HG03457 (cell line): ENCODE data around the gene CENPH.
"Not testable (repeated sequence)": the region's sequence is repeated elsewhere in the genome, so short reads cannot be mapped to it uniquely, and the experiment has no call there.

Experiments used
- ATAC-seq: cut with Tn5 transposase; IDR thresholded peaks from one replicate; pipeline ENCODE4 v1.9.1; 2021; ENCODE audit warnings: moderate number of reproducible peaks; ENCODE audit not compliant: unreplicated experiment

CENPH gene

DNA sequence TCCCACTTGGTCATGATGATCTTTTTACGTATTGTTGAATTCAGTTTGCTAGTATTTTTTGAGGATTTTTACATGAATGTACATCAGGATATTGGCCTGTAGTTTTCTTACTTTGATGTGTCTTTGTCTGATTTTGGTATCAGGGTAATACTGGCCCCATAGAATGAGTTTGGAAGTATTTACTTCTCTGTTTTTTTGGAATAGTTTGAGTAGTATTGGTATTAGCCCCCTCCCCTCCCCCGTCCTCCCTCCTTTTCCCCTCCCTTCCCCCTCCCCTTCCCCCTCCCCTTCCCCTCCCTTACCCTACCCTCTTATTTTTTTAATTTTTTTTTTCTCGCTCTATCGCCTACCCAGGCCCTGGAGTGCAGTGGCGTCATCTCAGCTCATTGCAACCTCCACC is 55.6 kb downstream of the CENPH start:
- no peak for ATAC-seq

- no peak for ATAC-seq
Measured at GRCh38 chr5:69248019-69248418, 58.6 kb downstream of the CENPH start.

DNA sequence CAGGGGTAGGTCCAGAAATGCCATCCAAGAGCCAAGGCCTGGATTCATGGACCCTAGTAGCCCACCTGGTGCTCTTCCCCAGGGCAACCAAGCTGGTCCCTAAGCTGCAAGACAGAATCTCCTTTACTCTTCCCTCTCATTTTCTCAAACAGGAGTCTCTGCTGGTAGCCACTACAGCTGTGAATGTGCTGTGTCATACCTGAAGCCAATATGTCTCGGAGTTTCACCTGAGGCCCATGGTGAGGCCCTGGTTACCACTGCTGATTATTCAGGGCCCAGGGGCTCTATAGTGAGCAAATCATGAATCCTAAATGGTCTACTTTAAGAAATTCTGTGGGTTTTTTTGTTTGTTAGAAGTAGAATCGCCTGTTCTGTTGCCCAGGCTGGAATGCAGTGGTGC is 61.2 kb downstream of the CENPH start:
- no peak for ATAC-seq

DNA sequence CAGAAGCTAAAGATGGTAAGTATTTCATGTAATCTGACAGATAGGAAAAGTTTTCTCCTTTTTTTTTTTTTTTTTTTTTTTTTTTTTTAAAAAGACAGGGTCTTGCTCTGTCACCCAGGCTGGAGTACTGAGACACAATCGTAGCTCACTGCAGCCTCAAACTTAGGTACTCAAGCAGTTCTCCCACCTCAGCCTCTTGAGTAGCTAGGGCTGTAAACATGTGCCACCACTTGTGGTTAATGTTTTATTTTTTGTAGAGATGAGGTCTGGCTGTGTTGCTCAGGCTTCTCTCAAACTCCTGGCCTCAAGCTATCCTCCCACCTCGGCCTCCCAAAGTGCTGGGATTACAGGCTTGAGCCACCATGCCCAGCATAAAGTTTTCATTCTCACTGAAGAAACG is 63.1 kb downstream of the CENPH start:
- ATAC-seq: no peak

DNA sequence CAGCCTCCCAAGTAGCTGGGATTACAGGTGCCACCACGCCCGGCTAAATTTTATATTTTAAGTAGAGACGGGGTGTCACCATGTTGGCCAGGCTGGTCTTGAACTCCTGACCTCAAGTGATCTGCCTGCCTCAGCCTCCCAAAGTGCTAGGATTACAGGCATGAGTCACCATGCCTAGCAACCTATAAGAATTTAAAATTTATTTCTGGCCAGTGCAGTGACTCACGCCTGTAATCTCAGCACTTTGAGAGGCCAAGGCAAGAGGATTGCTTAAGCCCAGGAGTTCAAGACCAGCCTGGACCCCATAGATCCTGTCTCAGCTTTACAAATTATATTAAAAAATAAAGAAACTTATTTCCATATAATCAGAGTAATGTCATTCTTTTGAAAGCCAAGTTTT is 66.6 kb downstream of the CENPH start:
- not testable (repeated sequence) for ATAC-seq

DNA sequence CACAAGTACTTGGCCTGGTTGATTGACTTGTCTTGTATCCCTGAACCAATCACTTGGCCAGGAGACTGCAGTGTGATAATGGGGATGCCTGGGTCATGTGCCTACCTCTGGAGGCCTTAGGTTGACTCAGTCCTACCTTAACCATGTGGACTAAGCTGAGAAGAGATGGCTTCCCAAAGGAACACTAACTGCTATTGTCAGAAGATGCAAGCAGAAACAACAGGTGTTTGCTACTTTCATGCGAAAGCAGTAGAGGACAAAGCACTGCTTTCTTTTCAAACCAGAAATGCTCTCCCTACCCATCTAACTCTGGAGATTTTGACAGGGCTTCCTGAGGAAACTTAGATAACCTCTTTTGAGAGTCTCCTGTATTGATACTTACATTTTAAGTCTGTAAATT is 68.2 kb downstream of the CENPH start:
- no peak for ATAC-seq
